Measurements from ENCODE around the gene KCNK6.

KCNK6 gene

GRCh38 chr19:38303517-38304351 is 15.9 kb upstream of the KCNK6 start, which contains the start of gene C19orf33:
TSS of gene C19orf33 (plus strand) at chr19:38304251. CDS start at chr19:38304262, 11 bp downstream.
- no peak for DNase-seq (ENCODE audit: low read depth, low spot score)
- no peak for TF ChIP-seq CTCF (IDR thresholded peaks at IDR 0.05; ENCODE audit: insufficient read depth, low read length, missing control alignments)
- CTCF ChIA-PET, result interaction anchor here (0.7 to 1.5 kb wide), 2 partner anchors 32 to 67 kb away, joined by 3 read pairs; partner anchors contain the start of gene CATSPERG
- POLR2A ChIA-PET, result no interaction called here
- H3K4me3 ChIP-seq (ENCODE audit: low read depth, low read length), result no peak within 1 kb of the TSS

- H3K4me3 ChIP-seq (ENCODE audit: low read depth, low read length), result no peak overlapping the region
- no peak for TF ChIP-seq CTCF (IDR thresholded peaks at IDR 0.05; ENCODE audit: insufficient read depth, low read length, missing control alignments)
- POLR2A ChIA-PET, result no interaction called here
Measured at GRCh38 chr19:38304352-38304865, 15.2 kb upstream of the KCNK6 start.

GRCh38 chr19:38304866-38305429 is 14.7 kb upstream of the KCNK6 start:
- TF ChIP-seq CTCF (IDR thresholded peaks at IDR 0.05; ENCODE audit: insufficient read depth, low read length, missing control alignments), result no peak
- ChIA-PET CTCF (no interaction called here), POLR2A (no interaction called here)
- no peak for DNase-seq (ENCODE audit: low read depth, low spot score)
- no peak overlapping the region for H3K4me3 ChIP-seq (ENCODE audit: low read depth, low read length)

More at GRCh38 chr19:38304352-38304865, 15.2 kb upstream of the KCNK6 start:
- CTCF ChIA-PET, result no interaction called here
- DNase-seq (ENCODE audit: low read depth, low spot score), result no peak

GRCh38 chr19:38306236-38306635 is 13.4 kb upstream of the KCNK6 start:
- POLR2A ChIA-PET, result no interaction called here
- CTCF ChIA-PET, result no interaction called here
- TF ChIP-seq CTCF (IDR thresholded peaks at IDR 0.05; ENCODE audit: insufficient read depth, low read length, missing control alignments), result no peak
- DNase-seq (ENCODE audit: low read depth, low spot score), result no peak
- no peak overlapping the region for H3K4me3 ChIP-seq (ENCODE audit: low read depth, low read length)

- ChIA-PET CTCF (no interaction called here), POLR2A (no interaction called here)
- TF ChIP-seq CTCF (IDR thresholded peaks at IDR 0.05; ENCODE audit: insufficient read depth, low read length, missing control alignments), result no peak
- DNase-seq (ENCODE audit: low read depth, low spot score), result no peak
- H3K4me3 ChIP-seq (ENCODE audit: low read depth, low read length), result no peak overlapping the region
Measured at GRCh38 chr19:38307076-38307475, 12.6 kb upstream of the KCNK6 start.

GRCh38 chr19:38307597-38307996 is 12.0 kb upstream of the KCNK6 start:
- CTCF ChIA-PET, result no interaction called here
- TF ChIP-seq CTCF (IDR thresholded peaks at IDR 0.05; ENCODE audit: insufficient read depth, low read length, missing control alignments), result no peak
- POLR2A ChIA-PET, result no interaction called here
- DNase-seq (ENCODE audit: low read depth, low spot score), result no peak
- H3K4me3 ChIP-seq (ENCODE audit: low read depth, low read length), result no peak overlapping the region

All from AG04449 (cell line).